H1 (cell line): ENCODE measurements around the gene KDSR. TPM values are rescaled to one million over a fixed set of nuclear protein-coding genes. Genes with fewer than 3 reads are reported as not detected.

Experiments used
- BCL11A ChIP-seq, 2 experiments: IDR thresholded peaks; one replicate each; pipeline ENCODE4 v1.6.1; 2011; ENCODE audit warnings: low read depth in 2 of 2, low read length in 2 of 2, mild to moderate bottlenecking in 2 of 2
- CTBP2 ChIP-seq: IDR thresholded peaks from 2 replicates; pipeline ENCODE4 v1.7.0; 2011; ENCODE audit warnings: borderline replicate concordance, mild to moderate bottlenecking, moderate library complexity, mixed read lengths, low read length; ENCODE audit not compliant: insufficient read depth, insufficient read length
- FOSL1 ChIP-seq: IDR thresholded peaks from 2 replicates; pipeline ENCODE4 v1.6.1; 2011; ENCODE audit warnings: mild to moderate bottlenecking, low read depth, low read length, moderate library complexity; ENCODE audit not compliant: insufficient read depth
- GABPA ChIP-seq: IDR thresholded peaks from 2 replicates; pipeline ENCODE4 v1.6.1; 2011; ENCODE audit warnings: mild to moderate bottlenecking, low read length, moderate library complexity, borderline replicate concordance; ENCODE audit not compliant: insufficient read depth
- SRF ChIP-seq: IDR thresholded peaks from 2 replicates; pipeline ENCODE4 v1.6.1; 2011; ENCODE audit warnings: mild to moderate bottlenecking, low read depth, low read length, moderate library complexity
- SUZ12 ChIP-seq: fragments of 200-600 bp; sonication (generic); IDR thresholded peaks from 2 replicates; pipeline ENCODE4 v1.6.1; 2012; ENCODE audit warnings: mild to moderate bottlenecking, inconsistent platforms, low read length, moderate library complexity, mixed read lengths
- polyA plus RNA-seq, 7 experiments: library from polyadenylated mRNA; depleted of rRNA in 3 of 7; stranded (reverse) in 5 of 7; unstranded in 2 of 7; fragments of >200 nt in 5 of 7; fragments of 200-250 nt in 2 of 7; gene quantifications; 1 replicate in 5 of 7; 2 replicates in 1 of 7; 4 replicates in 1 of 7; pipeline versions ENCODE4 v1.2.1 to v1.2.3, GENCODE V29; 2011 to 2013; ENCODE audit warnings: missing spikeins in 2 of 7, mixed read lengths in 2 of 7
- total RNA-seq: library from RNA; stranded (reverse); fragmentation: NEBNext Ultra II Directional; extraction: Animal tissue kit (Norgen Biotek cat#: 25700); gene quantifications from 2 replicates; pipeline ENCODE4 v1.2.1, GENCODE V29; 2021
- TF ChIP-seq, protein P1 (sequence below): IDR thresholded peaks from 2 replicates; pipeline ENCODE4 v1.6.1; 2012; ENCODE audit warnings: inconsistent platforms
- TF ChIP-seq, protein P2 (sequence below): fragments of 300-600 bp; sonication (generic); IDR thresholded peaks from 2 replicates; pipeline ENCODE4 v1.7.1; 2012; ENCODE audit warnings: low read length, moderate library complexity, mild to moderate bottlenecking, inconsistent platforms; ENCODE audit not compliant: insufficient replicate concordance

Gene KDSR
- total and polyA plus RNA-seq, 2 of the 8 experiments (the other 6 are each of a cell fraction or from before 2014, with no cell fraction given) = 12.4 to 50.5 TPM

DNA sequence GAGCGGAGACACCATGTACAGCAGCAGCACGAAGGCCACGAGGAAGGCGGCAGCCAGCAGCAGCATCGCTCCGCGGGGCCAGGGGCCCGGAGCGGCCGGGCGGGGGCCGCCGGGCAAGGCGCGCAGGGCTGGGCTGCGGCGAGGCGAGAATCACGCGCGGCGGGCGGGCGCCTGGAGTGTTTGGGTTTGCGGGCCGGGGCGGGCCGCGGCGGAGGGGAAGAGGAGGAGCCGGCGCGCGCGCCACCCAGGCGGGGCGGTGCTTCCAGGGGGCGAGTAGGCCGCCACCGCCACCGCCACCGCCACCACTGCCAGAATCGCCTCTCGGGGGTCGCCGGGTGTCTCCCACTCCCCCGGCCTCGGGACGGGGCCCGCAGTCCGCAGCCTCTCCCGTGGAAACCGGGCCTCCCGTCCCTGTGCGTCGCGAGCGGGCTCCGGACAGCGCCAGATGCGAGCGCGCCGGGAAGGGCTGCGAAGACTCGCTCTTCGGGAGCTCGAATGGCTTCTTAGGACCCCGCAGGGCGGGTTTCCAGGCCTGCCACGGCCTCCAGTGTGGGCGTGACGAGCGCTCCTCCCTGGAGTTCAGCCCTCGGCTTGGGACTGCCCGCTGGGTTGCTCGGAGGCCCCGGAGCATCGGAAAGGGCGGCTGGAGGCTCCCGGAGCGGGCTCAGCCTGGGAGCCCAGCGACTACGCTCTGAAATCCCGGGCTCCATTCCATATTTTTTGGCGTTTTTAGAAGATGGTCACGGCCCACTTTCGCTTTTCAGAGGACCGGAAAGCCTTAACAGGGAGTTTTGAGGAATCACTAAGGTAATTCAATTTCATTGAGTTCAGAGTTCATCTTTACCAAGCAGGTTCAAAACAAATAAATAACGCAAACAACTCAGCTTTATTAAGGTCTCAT is at the start of gene KDSR (continued):
- TF ChIP-seq BCL11A (IDR thresholded peaks at IDR 0.05; ENCODE audit: low read depth in 2 of 2, low read length in 2 of 2) (no peak), SRF (peak; percentile 53), GABPA (peak; percentile 7; the same call in 1 of the 2 replicates), CTBP2 (no peak), FOSL1 (peak; percentile 60; the same call in 1 of the 2 replicates), SUZ12 (peak; percentile 53; the same call in 1 of the 2 replicates)
- TF ChIP-seq, protein P1, sequence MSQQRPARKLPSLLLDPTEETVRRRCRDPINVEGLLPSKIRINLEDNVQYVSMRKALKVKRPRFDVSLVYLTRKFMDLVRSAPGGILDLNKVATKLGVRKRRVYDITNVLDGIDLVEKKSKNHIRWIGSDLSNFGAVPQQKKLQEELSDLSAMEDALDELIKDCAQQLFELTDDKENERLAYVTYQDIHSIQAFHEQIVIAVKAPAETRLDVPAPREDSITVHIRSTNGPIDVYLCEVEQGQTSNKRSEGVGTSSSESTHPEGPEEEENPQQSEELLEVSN = 0 out of 2 replicates have a peak, but pooled peaks have one; percentile 40
- TF ChIP-seq, protein P2, sequence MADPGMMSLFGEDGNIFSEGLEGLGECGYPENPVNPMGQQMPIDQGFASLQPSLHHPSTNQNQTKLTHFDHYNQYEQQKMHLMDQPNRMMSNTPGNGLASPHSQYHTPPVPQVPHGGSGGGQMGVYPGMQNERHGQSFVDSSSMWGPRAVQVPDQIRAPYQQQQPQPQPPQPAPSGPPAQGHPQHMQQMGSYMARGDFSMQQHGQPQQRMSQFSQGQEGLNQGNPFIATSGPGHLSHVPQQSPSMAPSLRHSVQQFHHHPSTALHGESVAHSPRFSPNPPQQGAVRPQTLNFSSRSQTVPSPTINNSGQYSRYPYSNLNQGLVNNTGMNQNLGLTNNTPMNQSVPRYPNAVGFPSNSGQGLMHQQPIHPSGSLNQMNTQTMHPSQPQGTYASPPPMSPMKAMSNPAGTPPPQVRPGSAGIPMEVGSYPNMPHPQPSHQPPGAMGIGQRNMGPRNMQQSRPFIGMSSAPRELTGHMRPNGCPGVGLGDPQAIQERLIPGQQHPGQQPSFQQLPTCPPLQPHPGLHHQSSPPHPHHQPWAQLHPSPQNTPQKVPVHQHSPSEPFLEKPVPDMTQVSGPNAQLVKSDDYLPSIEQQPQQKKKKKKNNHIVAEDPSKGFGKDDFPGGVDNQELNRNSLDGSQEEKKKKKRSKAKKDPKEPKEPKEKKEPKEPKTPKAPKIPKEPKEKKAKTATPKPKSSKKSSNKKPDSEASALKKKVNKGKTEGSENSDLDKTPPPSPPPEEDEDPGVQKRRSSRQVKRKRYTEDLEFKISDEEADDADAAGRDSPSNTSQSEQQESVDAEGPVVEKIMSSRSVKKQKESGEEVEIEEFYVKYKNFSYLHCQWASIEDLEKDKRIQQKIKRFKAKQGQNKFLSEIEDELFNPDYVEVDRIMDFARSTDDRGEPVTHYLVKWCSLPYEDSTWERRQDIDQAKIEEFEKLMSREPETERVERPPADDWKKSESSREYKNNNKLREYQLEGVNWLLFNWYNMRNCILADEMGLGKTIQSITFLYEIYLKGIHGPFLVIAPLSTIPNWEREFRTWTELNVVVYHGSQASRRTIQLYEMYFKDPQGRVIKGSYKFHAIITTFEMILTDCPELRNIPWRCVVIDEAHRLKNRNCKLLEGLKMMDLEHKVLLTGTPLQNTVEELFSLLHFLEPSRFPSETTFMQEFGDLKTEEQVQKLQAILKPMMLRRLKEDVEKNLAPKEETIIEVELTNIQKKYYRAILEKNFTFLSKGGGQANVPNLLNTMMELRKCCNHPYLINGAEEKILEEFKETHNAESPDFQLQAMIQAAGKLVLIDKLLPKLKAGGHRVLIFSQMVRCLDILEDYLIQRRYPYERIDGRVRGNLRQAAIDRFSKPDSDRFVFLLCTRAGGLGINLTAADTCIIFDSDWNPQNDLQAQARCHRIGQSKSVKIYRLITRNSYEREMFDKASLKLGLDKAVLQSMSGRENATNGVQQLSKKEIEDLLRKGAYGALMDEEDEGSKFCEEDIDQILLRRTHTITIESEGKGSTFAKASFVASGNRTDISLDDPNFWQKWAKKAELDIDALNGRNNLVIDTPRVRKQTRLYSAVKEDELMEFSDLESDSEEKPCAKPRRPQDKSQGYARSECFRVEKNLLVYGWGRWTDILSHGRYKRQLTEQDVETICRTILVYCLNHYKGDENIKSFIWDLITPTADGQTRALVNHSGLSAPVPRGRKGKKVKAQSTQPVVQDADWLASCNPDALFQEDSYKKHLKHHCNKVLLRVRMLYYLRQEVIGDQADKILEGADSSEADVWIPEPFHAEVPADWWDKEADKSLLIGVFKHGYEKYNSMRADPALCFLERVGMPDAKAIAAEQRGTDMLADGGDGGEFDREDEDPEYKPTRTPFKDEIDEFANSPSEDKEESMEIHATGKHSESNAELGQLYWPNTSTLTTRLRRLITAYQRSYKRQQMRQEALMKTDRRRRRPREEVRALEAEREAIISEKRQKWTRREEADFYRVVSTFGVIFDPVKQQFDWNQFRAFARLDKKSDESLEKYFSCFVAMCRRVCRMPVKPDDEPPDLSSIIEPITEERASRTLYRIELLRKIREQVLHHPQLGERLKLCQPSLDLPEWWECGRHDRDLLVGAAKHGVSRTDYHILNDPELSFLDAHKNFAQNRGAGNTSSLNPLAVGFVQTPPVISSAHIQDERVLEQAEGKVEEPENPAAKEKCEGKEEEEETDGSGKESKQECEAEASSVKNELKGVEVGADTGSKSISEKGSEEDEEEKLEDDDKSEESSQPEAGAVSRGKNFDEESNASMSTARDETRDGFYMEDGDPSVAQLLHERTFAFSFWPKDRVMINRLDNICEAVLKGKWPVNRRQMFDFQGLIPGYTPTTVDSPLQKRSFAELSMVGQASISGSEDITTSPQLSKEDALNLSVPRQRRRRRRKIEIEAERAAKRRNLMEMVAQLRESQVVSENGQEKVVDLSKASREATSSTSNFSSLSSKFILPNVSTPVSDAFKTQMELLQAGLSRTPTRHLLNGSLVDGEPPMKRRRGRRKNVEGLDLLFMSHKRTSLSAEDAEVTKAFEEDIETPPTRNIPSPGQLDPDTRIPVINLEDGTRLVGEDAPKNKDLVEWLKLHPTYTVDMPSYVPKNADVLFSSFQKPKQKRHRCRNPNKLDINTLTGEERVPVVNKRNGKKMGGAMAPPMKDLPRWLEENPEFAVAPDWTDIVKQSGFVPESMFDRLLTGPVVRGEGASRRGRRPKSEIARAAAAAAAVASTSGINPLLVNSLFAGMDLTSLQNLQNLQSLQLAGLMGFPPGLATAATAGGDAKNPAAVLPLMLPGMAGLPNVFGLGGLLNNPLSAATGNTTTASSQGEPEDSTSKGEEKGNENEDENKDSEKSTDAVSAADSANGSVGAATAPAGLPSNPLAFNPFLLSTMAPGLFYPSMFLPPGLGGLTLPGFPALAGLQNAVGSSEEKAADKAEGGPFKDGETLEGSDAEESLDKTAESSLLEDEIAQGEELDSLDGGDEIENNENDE = peak; percentile 46
